Hematopoietic multipotent progenitor cell treated with erythropoietin and hydrocortisone succinate and interleukin-3 and kit ligand, for 8 days (in vitro differentiated cells): ENCODE measurements around the gene ARL8A.
"Not testable (repeated sequence)": the region's sequence is repeated elsewhere in the genome, so short reads cannot be mapped to it uniquely, and the experiment has no call there.

ENCODE experiments used
- DNase-seq: peaks from one replicate; pipeline ENCODE4 v3.0.0-alpha.2; 2015

ARL8A gene

GRCh38 chr1:202133496-202133895 is 11.0 kb downstream of the ARL8A start:
- DNase-seq, result no peak

GRCh38 chr1:202133001-202133400 is 11.5 kb downstream of the ARL8A start:
- DNase-seq, result no peak

GRCh38 chr1:202131956-202132821 is 12.3 kb downstream of the ARL8A start:
- no peak for DNase-seq

- no peak for DNase-seq
These were observed 13.6 kb downstream of the ARL8A start for GRCh38 chr1:202130816-202131522.

GRCh38 chr1:202130297-202130721 is 14.2 kb downstream of the ARL8A start:
- no peak for DNase-seq

GRCh38 chr1:202129453-202130296 is 14.9 kb downstream of the ARL8A start:
- DNase-seq, result no peak

- no peak for DNase-seq
These were observed 16.5 kb downstream of the ARL8A start for GRCh38 chr1:202127836-202128622.

GRCh38 chr1:202127061-202127460 is 17.5 kb downstream of the ARL8A start:
- DNase-seq, result no peak

- no peak for DNase-seq
These were observed 18.1 kb downstream of the ARL8A start for GRCh38 chr1:202126426-202126825.

- DNase-seq, result no peak
These were observed 18.9 kb downstream of the ARL8A start for GRCh38 chr1:202125611-202126010.

GRCh38 chr1:202124142-202124541 is 20.4 kb downstream of the ARL8A start:
- DNase-seq, result no peak

- DNase-seq, result no peak
These were observed 21.2 kb downstream of the ARL8A start for GRCh38 chr1:202123336-202123813.

GRCh38 chr1:202122639-202123335 is 21.8 kb downstream of the ARL8A start, which contains the start of gene GPR37L1:
Gene GPR37L1, plus strand, starts transcription at chr1:202122917. Its CDS starts 47 bp downstream, at chr1:202122964.
- DNase-seq, result no peak

- no peak for DNase-seq
These were observed 23.5 kb downstream of the ARL8A start for GRCh38 chr1:202121006-202121405.

- DNase-seq, result peak; percentile 89
These were observed 26.6 kb downstream of the ARL8A start for GRCh38 chr1:202117898-202118371.

- no peak for DNase-seq
These were observed 28.2 kb downstream of the ARL8A start for GRCh38 chr1:202116287-202116686.

GRCh38 chr1:202113690-202114300 is 30.7 kb downstream of the ARL8A start:
- no peak for DNase-seq

GRCh38 chr1:202112859-202113689 is 31.5 kb downstream of the ARL8A start:
- DNase-seq, result no peak

GRCh38 chr1:202111589-202111988 is 32.9 kb downstream of the ARL8A start:
- not testable (repeated sequence) for DNase-seq

GRCh38 chr1:202110977-202111376 is 33.6 kb downstream of the ARL8A start:
- no peak for DNase-seq
